HEK293 (cell line): Measurements from ENCODE around the gene COL19A1.

ENCODE experiments used
- CTCF ChIA-PET: fragments of 350-600 bp; formaldehyde crosslinking; extraction: SDS; loops from one replicate; lab custom pipeline; 2021; ENCODE audit warnings: antibody characterized with exemption; lab: Yijun Ruan, JAX
- POLR2A ChIA-PET: fragments of 300-600 bp; formaldehyde crosslinking; extraction: SDS; loops from one replicate; lab custom pipeline; 2020; ENCODE audit warnings: antibody characterized with exemption, inconsistent platforms; lab: Yijun Ruan, JAX
- H3K27ac ChIP-seq: fragments of 200-500 bp; sonication (Bioruptor generic); 2 replicates; pipeline ENCODE4 v1.5.1; 2014; ENCODE audit warnings: low read depth, low read length, control low read depth, inconsistent platforms; ENCODE audit errors: extremely low read depth
- H3K36me3 ChIP-seq, 2 experiments: fragments of 200-500 bp in 1 of 2; sonication (Bioruptor generic) in 1 of 2; 1 replicate in 1 of 2; 2 replicates in 1 of 2; pipeline ENCODE4 v1.5.1; 2014 to 2017; ENCODE audit warnings: inconsistent platforms in 2 of 2, low read length in 2 of 2; ENCODE audit not compliant: control insufficient read depth in 2 of 2, insufficient read depth in 1 of 2
- H3K4me1 ChIP-seq: fragments of 200-500 bp; sonication (Bioruptor generic); 2 replicates; pipeline ENCODE4 v1.5.1; 2014; ENCODE audit warnings: mild to moderate bottlenecking, low read length, inconsistent platforms; ENCODE audit not compliant: control insufficient read depth, insufficient read depth
- H3K4me3 ChIP-seq: 2 replicates; pipeline ENCODE4 v1.5.1; 2011; ENCODE audit warnings: low read depth, mild to moderate bottlenecking, control low read depth, low read length, moderate library complexity
- H3K9me3 ChIP-seq: fragments of 200-500 bp; sonication (Bioruptor generic); 2 replicates; pipeline ENCODE4 v1.5.1; 2014; ENCODE audit warnings: low read depth, low read length, inconsistent platforms; ENCODE audit not compliant: control insufficient read depth, insufficient read depth
- AEBP2 ChIP-seq: fragments of 450-650 bp; formaldehyde crosslinking; IDR thresholded peaks from 2 replicates; pipeline ENCODE4 v1.5.1; 2016; ENCODE audit warnings: missing biosample characterization, missing genetic modification characterization, borderline replicate concordance
- BCL11B ChIP-seq: fragments of 450-650 bp; formaldehyde crosslinking; IDR thresholded peaks from 2 replicates; pipeline ENCODE4 v1.5.1; 2016; ENCODE audit warnings: low read depth, missing biosample characterization, missing genetic modification characterization
- GFI1B ChIP-seq: fragments of 450-650 bp; formaldehyde crosslinking; IDR thresholded peaks from 2 replicates; pipeline ENCODE4 v1.5.1; 2016; ENCODE audit warnings: missing biosample characterization, missing genetic modification characterization
- IKZF3 ChIP-seq: fragments of 450-650 bp; IDR thresholded peaks from 2 replicates; pipeline ENCODE4 v1.5.0; 2018; ENCODE audit warnings: missing biosample characterization, mild to moderate bottlenecking, missing genetic modification characterization, moderate library complexity
- SETDB1 ChIP-seq: IDR thresholded peaks from one replicate; pipeline ENCODE4 v1.6.1; 2017; ENCODE audit warnings: mild to moderate bottlenecking, low read length, moderate library complexity, mixed read lengths; ENCODE audit not compliant: insufficient read length
- ZBTB21 ChIP-seq: fragments of 450-650 bp; formaldehyde crosslinking; IDR thresholded peaks from 2 replicates; pipeline ENCODE4 v1.5.1; 2017; ENCODE audit warnings: missing biosample characterization, missing genetic modification characterization
- ZFP69B ChIP-seq: fragments of 450-650 bp; formaldehyde crosslinking; IDR thresholded peaks from 2 replicates; pipeline ENCODE4 v1.5.1; 2016; ENCODE audit warnings: missing biosample characterization, missing genetic modification characterization
- ZNF138 ChIP-seq: fragments of 450-650 bp; formaldehyde crosslinking; IDR thresholded peaks from 2 replicates; pipeline ENCODE4 v1.5.1; 2016; ENCODE audit warnings: missing biosample characterization, missing genetic modification characterization, borderline replicate concordance
- ZNF148 ChIP-seq: fragments of 450-650 bp; formaldehyde crosslinking; IDR thresholded peaks from 2 replicates; pipeline ENCODE4 v1.5.0; 2017; ENCODE audit warnings: missing biosample characterization, missing genetic modification characterization, borderline replicate concordance
- ZNF169 ChIP-seq: fragments of 450-650 bp; formaldehyde crosslinking; IDR thresholded peaks from 2 replicates; pipeline ENCODE4 v1.5.1; 2016; ENCODE audit warnings: missing biosample characterization, missing genetic modification characterization
- ZNF184 ChIP-seq: fragments of 450-650 bp; IDR thresholded peaks from 2 replicates; pipeline ENCODE4 v1.5.1; 2018; ENCODE audit warnings: missing biosample characterization, mild to moderate bottlenecking, missing genetic modification characterization
- ZNF221 ChIP-seq: fragments of 450-650 bp; formaldehyde crosslinking; IDR thresholded peaks from 2 replicates; pipeline ENCODE4 v1.5.1; 2017; ENCODE audit warnings: missing biosample characterization, missing genetic modification characterization, borderline replicate concordance
- ZNF341 ChIP-seq: fragments of 450-650 bp; formaldehyde crosslinking; IDR thresholded peaks from 2 replicates; pipeline ENCODE4; 2016; ENCODE audit warnings: low read depth, missing biosample characterization, missing genetic modification characterization
- ZNF362 ChIP-seq: fragments of 450-650 bp; formaldehyde crosslinking; IDR thresholded peaks from 2 replicates; pipeline ENCODE4 v1.5.1; 2016; ENCODE audit warnings: missing biosample characterization, missing genetic modification characterization
- ZNF473 ChIP-seq: fragments of 450-650 bp; formaldehyde crosslinking; IDR thresholded peaks from 2 replicates; pipeline ENCODE4 v1.5.1; 2017; ENCODE audit warnings: missing biosample characterization, missing genetic modification characterization
- ZNF501 ChIP-seq: fragments of 450-650 bp; formaldehyde crosslinking; IDR thresholded peaks from 2 replicates; pipeline ENCODE4 v1.5.1; 2016; ENCODE audit warnings: missing biosample characterization, missing genetic modification characterization
- ZNF560 ChIP-seq: fragments of 450-650 bp; formaldehyde crosslinking; IDR thresholded peaks from 2 replicates; pipeline ENCODE4 v1.5.1; 2017; ENCODE audit warnings: missing biosample characterization, missing genetic modification characterization, borderline replicate concordance
- ZNF596 ChIP-seq: fragments of 450-650 bp; IDR thresholded peaks from 2 replicates; pipeline ENCODE4 v1.5.0; 2018; ENCODE audit warnings: missing biosample characterization, mild to moderate bottlenecking, missing genetic modification characterization, moderate library complexity
- ZNF624 ChIP-seq: fragments of 450-650 bp; formaldehyde crosslinking; IDR thresholded peaks from 2 replicates; pipeline ENCODE4 v1.5.1; 2017; ENCODE audit warnings: missing biosample characterization, missing genetic modification characterization
- ZNF692 ChIP-seq: fragments of 450-650 bp; formaldehyde crosslinking; IDR thresholded peaks from 2 replicates; pipeline ENCODE4 v1.5.1; 2016; ENCODE audit warnings: missing biosample characterization, missing genetic modification characterization
- ZNF791 ChIP-seq: fragments of 450-650 bp; formaldehyde crosslinking; IDR thresholded peaks from 2 replicates; pipeline ENCODE4 v1.5.1; 2016; ENCODE audit warnings: missing biosample characterization, missing genetic modification characterization
- ZSCAN4 ChIP-seq: fragments of 450-650 bp; formaldehyde crosslinking; IDR thresholded peaks from 2 replicates; pipeline ENCODE4 v1.5.1; 2017; ENCODE audit warnings: missing biosample characterization, missing genetic modification characterization

COL19A1 gene

GRCh38 chr6:69894578-69895347 is 28.4 kb downstream of the COL19A1 start (continued):
- TF ChIP-seq ZNF692 (tag by site-specific recombination) (peak; percentile 53; the same call in 1 of the 2 replicates), ZNF169 (tag by site-specific recombination) (no peak), IKZF3 (no peak), ZNF148 (no peak), GFI1B (tag by site-specific recombination) (0 out of 2 replicates have a peak, but pooled peaks have one; percentile 51), ZNF341 (tag by site-specific recombination) (no peak), ZNF596 (tag by site-specific recombination) (no peak)

GRCh38 chr6:69895396-69895795 is 29.0 kb downstream of the COL19A1 start:
- peaks cover 9% of the 10 kb centered on the region for H3K4me1 ChIP-seq
- no peaks in the 10 kb centered on the region for H3K36me3 ChIP-seq
- TF ChIP-seq AEBP2 (tag by site-specific recombination): no peak
- TF ChIP-seq SETDB1: peak; percentile 83
- H3K4me3 ChIP-seq: no peak overlapping the region
- POLR2A ChIA-PET: interaction anchor here (1.1 kb wide), 1 partner anchor 13 kb away, joined by 5 read pairs; no protein-coding TSS in a partner anchor
- CTCF ChIA-PET: interaction anchor here (0.7 to 1.9 kb wide), 3 partner anchors 15 to 19 kb away, joined by 3 to 8 read pairs (median 4); no protein-coding TSS in a partner anchor
- H3K9me3 ChIP-seq: no peaks in the 10 kb centered on the region
- H3K27ac ChIP-seq: peak overlapping the region; percentile 69

GRCh38 chr6:69900869-69901268 is 34.5 kb downstream of the COL19A1 start:
- ChIA-PET CTCF (interaction anchor here (0.6 kb wide), 1 partner anchor 14 kb away, joined by 3 read pairs; no protein-coding TSS in a partner anchor), POLR2A (no interaction called here)
- Histone ChIP-seq H3K9me3 (no peaks in the 10 kb centered on the region), H3K4me3 (no peak overlapping the region), H3K27ac (no peak overlapping the region), H3K4me1 (no peaks in the 10 kb centered on the region), H3K36me3 (no peaks in the 10 kb centered on the region)
- TF ChIP-seq ZNF184 (tag by site-specific recombination) (no peak), ZFP69B (tag by site-specific recombination) (no peak), ZNF138 (tag by site-specific recombination) (no peak), ZNF473 (tag by site-specific recombination) (no peak), ZNF624 (tag by site-specific recombination) (no peak), BCL11B (tag by site-specific recombination) (no peak), ZNF221 (tag by site-specific recombination) (no peak), ZNF362 (no peak), ZSCAN4 (no peak), ZNF560 (tag by site-specific recombination) (no peak), ZNF501 (tag by site-specific recombination) (no peak), ZBTB21 (tag by site-specific recombination) (no peak), ZNF791 (tag by site-specific recombination) (no peak)
